ENCODE measurements around the gene NAA80. TPM values are rescaled to one million over a fixed set of nuclear protein-coding genes. Genes with fewer than 3 reads are reported as not detected.

NAA80 gene
- total RNA-seq, 1 donor from 2014 or later: 12.5 TPM

- Histone ChIP-seq H3K4me3 (no peak overlapping the region), H3K27ac (peak overlapping the region; percentile 82), H3K4me1 (peaks cover 44% of the 10 kb centered on the region), H3K27me3 (no peaks in the 10 kb centered on the region), H3K36me3 (peaks cover 78% of the 10 kb centered on the region), H3K9me3 (no peaks in the 10 kb centered on the region)
- DNase-seq: no peak
- intact Hi-C loops (cut with DNase I): no loop called here
- no peak for ATAC-seq
- TF ChIP-seq CTCF (IDR thresholded peaks at IDR 0.05): no peak
These were observed 44.0 kb downstream of the NAA80 start for GRCh38 chr3:50255251-50255615.

- peak overlapping the region; percentile 82 for H3K27ac ChIP-seq
- H3K27me3 ChIP-seq: no peaks in the 10 kb centered on the region
- H3K36me3 ChIP-seq: peaks cover 78% of the 10 kb centered on the region
- no peaks in the 10 kb centered on the region for H3K9me3 ChIP-seq
- peak; percentile 75 for ATAC-seq
- intact Hi-C loops (cut with DNase I): no loop called here
- DNase-seq: peak; percentile 81
- no peak overlapping the region for H3K4me3 ChIP-seq
- H3K4me1 ChIP-seq: peaks cover 47% of the 10 kb centered on the region
- TF ChIP-seq CTCF (IDR thresholded peaks at IDR 0.05): no peak
These were observed 44.5 kb downstream of the NAA80 start for GRCh38 chr3:50254577-50255250.

GRCh38 chr3:50251220-50251619, 48.0 kb downstream of the NAA80 start:
- H3K27ac ChIP-seq: peak overlapping the region; percentile 85
- H3K9me3 ChIP-seq: no peaks in the 10 kb centered on the region
- ATAC-seq: no peak
- TF ChIP-seq CTCF (IDR thresholded peaks at IDR 0.05): no peak
- H3K36me3 ChIP-seq: peaks cover 54% of the 10 kb centered on the region
- no peak overlapping the region for H3K4me3 ChIP-seq
- no peak for DNase-seq
- no peaks in the 10 kb centered on the region for H3K27me3 ChIP-seq
- intact Hi-C loops (cut with DNase I): no loop called here
- H3K4me1 ChIP-seq: peaks cover 74% of the 10 kb centered on the region

GRCh38 chr3:50250514-50250913, 48.7 kb downstream of the NAA80 start:
- H3K36me3 ChIP-seq: peaks cover 46% of the 10 kb centered on the region

GRCh38 chr3:50249457-50249856, 49.7 kb downstream of the NAA80 start:
- DNase-seq: no peak
- TF ChIP-seq CTCF (IDR thresholded peaks at IDR 0.05): no peak
- Histone ChIP-seq H3K36me3 (peaks cover 38% of the 10 kb centered on the region), H3K4me1 (peaks cover 87% of the 10 kb centered on the region), H3K27me3 (no peaks in the 10 kb centered on the region), H3K4me3 (no peak overlapping the region), H3K9me3 (no peaks in the 10 kb centered on the region), H3K27ac (peak overlapping the region; percentile 85)
- intact Hi-C loops (cut with DNase I): no loop called here
- no peak for ATAC-seq

More at GRCh38 chr3:50250514-50250913, 48.7 kb downstream of the NAA80 start:
- DNase-seq (no peak), ATAC-seq (no peak)
- no peak for TF ChIP-seq CTCF (IDR thresholded peaks at IDR 0.05)
- Histone ChIP-seq H3K27ac (peak overlapping the region; percentile 85), H3K4me3 (no peak overlapping the region), H3K9me3 (no peaks in the 10 kb centered on the region), H3K27me3 (no peaks in the 10 kb centered on the region), H3K4me1 (peaks cover 81% of the 10 kb centered on the region)
- intact Hi-C loops (cut with DNase I): no loop called here

All from upper lobe of right lung (tissue), 1 donor.